GM19239 (cell line): ENCODE results near the gene SLC17A2.

Experiments used
- DNase-seq: peaks from one replicate; pipeline ENCODE4 v3.0.0; 2011; ENCODE audit warnings: low spot score; ENCODE audit not compliant: insufficient read length
- FAIRE-seq: peaks from 2 replicates; lab custom pipeline; 2011; peaks lifted over from hg19 to GRCh38; lab: Jason Lieb, UNC

Gene SLC17A2

DNA sequence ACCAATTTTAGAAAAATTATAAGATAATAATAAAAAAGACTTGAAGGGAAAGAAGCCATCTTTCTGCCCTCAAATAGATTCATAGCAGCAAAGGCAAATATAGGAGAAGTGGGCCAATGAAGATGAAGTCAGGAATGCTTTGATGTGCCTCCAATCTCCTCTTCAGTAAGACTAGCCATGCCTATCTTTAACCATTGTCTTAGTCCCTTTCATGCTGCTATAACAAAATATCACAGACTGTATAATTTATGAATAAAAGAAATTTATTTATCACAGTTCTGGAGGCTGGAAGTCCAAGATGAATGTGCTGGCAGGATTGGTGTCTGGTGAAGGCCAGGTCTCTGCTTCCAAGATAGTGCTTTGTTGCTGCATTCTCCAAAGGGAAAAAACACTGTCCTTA lies 37.6 kb downstream of the SLC17A2 start:
- DNase-seq (no peak), FAIRE-seq (no peak)

DNA sequence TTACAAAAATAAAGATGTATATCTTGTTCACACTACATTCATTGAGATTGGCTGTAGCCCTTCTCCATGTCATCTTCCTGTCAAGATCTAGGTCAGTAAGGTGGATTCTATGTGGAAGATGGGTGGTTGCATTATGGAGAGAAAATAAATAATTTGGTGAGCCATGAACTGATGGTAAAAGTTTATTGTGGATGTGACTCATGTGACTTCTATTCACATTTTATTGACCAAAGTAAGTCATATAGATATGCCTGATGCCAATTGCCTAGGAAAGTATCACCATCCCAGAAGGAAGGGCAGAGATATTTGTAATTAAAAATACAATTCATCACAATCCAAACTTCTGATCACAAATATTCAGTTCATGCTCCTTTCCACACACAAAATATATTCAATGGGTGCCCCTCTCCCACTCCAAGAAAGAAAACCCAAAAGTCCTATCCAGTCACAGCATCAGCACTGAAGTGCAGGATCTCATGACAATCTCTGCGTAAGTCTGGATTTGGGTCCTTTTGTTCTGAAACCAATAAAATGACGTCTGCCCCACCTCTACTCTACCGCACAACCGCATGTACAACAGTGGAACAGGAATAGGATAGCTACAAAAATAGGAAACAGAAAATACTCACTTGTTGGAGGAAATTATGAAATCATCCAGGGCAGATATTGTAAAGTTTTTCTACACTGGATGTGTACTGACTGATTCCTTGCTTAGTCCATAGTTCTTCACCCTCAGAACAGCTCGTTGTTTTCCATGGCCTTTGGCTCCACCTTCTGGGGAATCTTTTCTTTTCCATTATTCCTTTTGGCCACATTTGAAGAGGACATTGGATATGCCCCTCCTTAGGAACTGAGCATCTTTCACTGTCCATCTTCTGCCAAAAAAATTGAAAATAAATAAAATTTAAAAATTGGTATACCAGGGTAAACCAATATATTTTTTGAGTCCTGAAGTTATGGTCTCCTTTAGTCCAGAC lies 40.3 kb downstream of the SLC17A2 start:
- DNase-seq (no peak), FAIRE-seq (no peak)

DNA sequence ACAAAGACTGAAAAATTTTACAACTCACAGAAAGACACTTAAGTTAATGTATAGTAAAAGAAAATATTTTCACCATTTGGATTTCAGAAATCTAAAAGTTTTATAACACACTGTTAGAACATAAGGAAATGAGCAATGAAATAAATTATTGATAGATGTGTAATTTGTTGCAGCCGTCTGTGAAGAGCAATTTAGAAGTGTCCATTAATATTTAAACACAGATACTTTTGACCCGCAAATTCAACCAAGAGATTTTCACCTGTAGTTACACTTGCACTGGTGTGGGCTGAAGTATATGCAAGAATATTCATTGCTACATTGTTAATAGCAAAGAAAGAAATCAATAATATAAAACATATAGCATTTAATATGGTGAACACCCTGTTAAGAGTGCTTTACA lies 41.9 kb downstream of the SLC17A2 start:
- no peak for FAIRE-seq
- DNase-seq, result no peak

DNA sequence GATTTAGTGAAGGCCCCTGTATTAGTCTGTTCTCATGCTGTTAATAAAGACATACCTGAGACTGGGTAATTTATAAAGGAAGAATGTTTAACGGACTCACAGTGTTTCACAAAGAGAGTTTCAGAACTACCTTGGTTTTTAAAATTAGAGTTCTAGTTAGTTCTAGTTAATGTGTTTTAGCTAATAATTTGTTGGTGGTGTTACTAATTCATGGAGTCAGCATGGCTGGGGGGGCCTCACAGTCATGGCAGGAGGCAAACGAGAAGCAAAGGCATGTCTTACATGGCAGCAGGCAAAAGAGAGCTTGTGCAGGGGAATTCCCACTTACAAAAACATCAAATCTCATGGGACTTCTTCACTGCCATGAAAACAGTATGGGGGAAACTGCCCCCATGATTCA lies 44.4 kb downstream of the SLC17A2 start:
- FAIRE-seq (no peak), DNase-seq (no peak)

DNA sequence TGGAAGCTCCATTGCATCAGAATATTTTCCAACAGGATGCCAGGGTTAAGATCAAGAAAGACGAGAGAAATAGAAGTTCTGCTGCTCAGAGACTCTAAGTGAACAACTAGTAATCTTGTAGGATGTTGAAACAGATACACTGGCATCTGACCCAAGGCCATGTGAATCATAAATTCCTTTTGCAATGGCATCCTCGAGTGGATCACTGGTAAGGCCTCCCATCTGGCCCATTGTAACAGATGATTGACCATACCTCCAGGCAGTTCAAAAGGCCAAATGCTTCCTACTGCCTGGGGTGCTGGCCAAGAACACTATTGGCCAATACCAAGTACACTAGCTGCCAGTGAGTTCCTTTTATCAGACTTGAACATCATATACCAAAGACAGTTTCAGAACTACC lies 46.5 kb downstream of the SLC17A2 start:
- DNase-seq, result no peak
- no peak for FAIRE-seq

DNA sequence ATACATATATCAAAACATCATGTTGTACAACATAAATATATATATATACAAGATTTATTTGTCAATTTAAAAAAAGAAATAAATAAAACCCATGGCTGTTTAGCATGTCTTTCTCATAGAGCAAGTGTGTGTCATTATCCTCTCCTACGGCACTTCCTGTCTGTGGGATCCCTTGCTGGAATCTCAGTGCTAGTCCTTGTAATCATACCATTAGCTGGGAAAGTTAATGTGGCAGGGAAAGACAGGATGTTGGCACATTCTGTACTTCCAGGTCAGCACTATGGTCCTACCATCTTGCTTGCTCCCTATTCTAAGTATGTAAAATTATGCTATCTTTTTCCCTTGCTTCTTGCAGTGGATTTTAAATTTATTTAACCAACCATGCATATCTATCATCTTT lies 47.0 kb downstream of the SLC17A2 start:
- FAIRE-seq (no peak), DNase-seq (no peak)

DNA sequence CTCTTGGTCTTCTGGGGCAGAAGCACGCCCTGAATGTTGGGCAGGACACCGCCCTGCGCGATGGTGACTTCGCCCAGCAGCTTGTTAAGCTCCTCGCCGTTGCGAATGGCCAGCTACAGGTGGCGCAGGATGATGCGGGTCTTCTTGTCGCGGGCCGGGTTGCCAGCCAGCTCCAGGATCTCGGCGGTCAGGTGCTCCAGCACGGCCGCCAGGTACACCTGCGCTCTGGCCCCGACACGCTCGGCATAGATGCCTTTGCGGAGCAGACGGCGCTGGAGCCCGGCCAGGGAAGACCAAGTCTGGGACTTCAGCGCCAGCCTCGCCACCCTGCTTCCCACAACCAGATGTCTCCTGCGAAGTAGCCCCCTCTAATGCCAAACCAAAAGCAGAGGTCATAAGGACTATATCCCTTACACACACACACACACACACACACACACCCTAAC lies 48.4 kb downstream of the SLC17A2 start:
- FAIRE-seq (no peak), DNase-seq (no peak)

DNA sequence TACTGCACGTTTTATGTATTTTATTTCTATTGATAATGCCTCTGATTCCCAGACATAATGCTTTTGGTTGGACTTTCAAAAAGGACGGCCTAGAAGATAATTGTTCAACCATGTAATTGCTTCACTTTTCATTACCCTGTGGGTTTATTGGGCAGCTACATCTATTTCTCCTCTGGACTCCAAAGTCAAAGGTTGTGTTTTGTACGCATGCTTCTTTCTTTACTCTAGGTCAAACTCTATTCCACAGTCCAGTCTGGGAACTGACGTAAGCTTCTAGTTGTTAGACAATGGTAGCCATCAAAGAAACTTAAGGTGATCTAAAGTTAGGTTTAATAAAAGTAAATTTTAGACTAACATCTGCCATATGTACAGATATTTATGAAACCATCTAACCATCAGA lies 49.9 kb downstream of the SLC17A2 start:
- FAIRE-seq (no peak), DNase-seq (no peak)

DNA sequence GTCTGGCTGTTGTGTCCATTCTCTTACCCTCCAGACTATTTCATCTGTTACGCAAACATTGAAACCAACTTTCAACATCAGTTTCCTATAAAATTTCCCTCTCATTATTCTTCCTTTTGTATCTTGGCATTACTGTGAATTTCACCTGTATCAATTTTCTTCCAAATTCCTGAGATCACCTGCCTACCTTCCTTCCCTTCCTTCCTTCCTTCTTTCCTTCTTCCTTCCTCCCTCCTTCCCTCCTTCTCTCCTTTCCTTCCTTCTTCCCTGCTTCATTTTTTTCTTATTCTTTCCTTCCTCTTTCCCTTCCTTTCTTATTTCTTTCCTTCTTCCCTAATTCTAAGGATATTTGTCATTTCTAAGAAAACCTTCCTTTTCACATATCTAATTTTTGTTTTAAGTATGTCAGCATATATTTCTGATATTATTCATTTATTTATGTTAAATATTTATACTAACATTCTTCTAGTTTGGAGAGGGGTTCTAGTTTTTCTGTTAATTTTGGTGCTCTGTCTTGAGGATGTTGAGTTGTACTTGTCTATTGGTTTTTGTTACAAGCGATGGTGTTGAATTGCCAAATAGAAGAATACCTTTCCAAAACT lies 51.7 kb downstream of the SLC17A2 start:
- DNase-seq (no peak), FAIRE-seq (no peak)

DNA sequence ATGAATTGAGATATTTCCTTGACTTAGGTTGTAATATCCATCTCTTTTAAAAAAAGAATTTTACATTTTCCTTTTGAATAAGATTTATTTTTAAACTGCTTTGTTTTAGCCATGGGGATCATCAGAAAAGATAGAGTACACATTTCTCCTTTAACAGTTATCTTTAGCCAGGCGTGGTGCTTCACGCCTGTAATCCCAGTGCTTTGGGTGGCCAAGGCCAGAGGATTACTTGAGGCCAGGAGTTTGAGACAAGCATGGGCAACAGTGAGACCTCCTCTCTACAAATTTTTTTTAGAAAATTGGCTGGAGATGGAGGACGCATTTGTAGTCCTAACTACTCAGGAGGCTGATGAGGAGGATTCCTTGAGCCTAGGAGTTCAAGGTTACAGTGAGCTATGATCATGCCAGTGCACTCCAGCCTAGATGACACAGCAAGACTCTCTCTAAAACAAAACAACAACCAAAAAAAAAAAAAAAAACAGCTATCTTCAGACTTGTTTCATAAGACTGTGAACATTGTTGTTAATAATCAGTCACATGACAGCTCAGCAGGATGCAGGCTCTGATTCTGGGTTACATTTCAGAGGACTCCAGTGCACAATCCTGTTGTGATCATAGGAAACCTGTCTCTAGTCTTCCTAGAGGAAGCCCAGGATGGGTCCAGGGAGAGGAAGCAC lies 54.4 kb downstream of the SLC17A2 start:
- FAIRE-seq (no peak), DNase-seq (no peak)

DNA sequence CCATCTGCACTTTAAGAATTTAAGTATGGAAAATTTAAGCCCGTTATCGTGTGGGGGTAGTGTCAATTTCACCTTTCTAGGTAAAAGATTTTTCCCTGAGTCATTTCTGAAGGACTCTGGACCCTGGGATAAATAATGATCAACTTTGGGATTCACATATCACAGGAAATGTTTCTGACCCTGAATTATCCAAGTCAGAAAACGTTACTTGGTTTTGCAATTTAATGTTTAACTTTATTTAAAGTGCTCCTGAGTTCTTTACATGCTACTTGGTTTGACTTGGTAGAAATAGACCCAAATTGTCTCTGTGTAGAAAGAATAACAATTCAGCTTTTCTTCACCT lies 55.0 kb downstream of the SLC17A2 start:
- no peak for DNase-seq
- FAIRE-seq, result no peak

DNA sequence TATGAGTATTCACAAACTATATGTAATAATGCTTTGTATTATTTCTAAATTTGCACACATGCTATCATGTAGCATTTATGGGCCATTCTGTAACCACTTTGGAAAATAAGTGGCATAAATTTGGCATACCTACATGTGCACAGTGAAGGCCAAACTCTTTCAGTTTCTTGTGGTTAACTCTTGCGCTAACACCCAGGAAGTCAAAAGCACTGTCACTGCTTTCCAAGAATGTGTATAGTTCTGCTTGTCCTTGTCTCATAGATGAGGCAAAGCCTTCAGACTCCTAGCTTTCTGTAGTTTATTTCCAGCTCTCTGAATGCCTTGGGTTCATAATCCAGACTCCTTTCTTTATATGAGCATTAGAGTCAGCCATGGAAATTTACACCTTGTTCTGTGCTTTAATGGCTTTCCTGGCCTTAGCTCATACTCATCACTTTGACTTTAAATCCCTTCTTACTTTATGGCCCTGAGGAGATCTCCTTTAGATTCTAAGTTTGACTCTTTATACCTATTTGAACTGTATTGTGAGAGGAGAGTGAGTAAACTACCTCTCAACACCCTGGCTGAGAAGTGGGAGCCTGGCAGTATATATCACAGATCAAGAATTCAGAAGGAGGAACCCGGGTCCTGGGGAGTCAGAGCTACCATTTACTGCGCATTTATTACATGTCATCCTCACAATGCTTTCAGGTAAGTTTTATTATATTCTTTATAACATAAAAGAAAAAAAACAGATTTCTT lies 55.5 kb downstream of the SLC17A2 start:
- FAIRE-seq, result no peak

DNA sequence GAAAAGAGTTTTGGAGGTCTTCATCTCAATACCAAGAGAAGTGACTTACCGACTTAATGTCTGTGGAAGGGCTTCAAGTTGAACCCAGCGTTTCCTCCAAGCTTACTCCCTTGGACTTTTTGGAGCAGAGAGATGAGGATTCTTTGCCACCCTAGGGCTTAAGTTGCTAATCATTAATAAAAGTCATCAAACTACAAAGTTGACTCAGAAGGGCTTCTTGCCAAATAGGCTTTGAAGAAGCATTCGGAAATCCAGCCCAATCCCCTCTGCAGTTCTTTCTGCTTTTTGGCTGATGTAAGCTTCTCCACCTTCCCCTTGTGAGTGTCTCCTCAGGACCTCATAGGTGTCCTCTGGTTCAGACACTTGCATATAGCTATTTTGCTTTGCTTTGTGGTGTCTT lies 56.4 kb downstream of the SLC17A2 start, which contains the start of gene SLC17A3:
Gene SLC17A3, minus strand, starts transcription at position 126 of the 400 bp plus-strand sequence. CDS start 5,856 bp downstream, outside the sequence.
- FAIRE-seq (no peak), DNase-seq (no peak)

More for the DNA sequence above, 55.5 kb downstream of the SLC17A2 start:
- no peak for DNase-seq

DNA sequence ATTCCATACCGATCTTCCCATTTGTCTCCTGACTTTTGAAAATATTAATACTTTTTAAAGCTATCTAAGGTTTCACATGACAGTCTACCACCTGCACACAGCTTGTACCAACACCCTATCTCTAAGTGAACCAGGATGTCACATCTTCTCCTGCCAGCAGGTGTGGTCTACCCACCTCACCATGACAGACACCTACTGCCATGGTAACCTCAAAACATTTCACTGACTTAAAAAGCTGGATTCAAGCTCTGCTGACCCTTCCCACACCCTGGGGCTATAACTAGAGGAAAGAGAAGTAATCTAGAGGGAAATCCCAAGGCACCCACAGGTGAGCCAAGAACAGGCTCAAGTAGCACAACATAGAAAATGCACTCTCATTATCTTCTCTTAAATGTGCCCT lies 57.7 kb downstream of the SLC17A2 start:
- FAIRE-seq (no peak), DNase-seq (no peak)

DNA sequence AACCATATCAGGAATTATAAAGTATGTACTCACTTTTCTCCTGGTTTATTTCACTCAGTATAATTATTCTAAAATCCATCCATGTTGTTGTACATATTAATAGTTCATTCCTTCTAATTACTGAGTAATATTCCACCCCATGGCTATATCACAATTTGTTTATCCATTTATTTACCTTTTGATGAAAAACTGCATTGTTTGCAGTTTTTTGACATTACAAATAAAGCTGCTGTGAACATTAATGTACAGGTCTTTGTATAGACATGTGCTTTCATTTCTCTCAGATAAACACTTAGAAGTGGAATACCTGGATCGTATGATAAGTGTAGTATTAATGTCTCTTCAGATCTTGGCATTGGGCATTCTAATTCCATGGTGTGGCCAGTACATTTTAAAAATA lies 60.7 kb downstream of the SLC17A2 start:
- FAIRE-seq (no peak), DNase-seq (no peak)

DNA sequence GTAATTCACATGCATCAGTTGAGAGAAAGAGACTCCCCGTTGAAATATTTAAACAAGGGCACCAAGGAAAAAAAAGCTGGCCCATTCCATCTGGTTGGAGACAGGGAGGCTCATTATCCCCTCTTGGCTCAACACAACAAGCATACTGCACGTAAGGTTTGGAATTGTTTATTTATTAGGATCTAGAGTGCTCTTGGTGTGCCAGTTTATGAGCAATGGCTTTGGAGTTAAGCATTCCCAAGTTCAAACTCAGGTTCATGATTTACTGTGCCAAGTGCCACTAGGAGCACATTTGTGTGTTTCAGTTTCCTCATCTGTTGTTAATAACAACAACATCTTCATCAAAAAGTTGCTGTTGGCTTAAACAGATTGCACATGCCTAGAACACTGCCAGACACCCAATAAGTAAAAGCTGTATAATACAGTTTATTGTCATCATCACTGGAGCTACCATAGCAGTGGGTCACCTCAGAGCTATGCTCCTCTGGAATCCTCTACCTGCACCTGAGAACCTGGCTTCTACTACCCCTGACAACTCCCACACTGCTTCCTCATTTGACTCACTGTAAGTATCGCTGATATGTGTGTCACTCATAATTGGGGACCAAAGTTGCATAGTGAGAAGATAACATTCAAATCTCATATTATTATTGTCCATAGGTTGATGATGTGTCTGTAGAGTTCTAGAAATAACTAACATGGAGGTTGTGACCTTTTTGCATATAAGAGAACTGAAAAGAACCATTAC lies 61.9 kb downstream of the SLC17A2 start:
- FAIRE-seq, result no peak
- no peak for DNase-seq

DNA sequence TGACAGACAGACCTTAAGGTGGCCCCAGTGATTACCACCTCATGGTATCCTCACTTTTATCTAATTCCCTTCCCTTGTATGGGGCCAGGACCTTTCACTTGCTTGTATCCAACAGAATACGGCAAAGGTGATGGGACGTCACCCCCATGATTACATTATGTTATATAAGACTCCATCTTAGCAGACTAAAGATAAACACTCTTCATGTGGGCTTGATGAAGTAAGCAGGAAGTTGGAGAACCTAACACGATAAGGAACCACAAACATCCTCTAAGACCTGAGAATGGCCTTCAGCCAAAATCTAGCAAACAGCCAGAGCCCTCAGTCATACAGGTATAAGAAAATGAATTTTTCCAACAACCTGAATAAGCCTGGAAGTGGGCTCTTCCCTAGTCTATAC lies 64.5 kb downstream of the SLC17A2 start:
- DNase-seq (no peak), FAIRE-seq (no peak)

DNA sequence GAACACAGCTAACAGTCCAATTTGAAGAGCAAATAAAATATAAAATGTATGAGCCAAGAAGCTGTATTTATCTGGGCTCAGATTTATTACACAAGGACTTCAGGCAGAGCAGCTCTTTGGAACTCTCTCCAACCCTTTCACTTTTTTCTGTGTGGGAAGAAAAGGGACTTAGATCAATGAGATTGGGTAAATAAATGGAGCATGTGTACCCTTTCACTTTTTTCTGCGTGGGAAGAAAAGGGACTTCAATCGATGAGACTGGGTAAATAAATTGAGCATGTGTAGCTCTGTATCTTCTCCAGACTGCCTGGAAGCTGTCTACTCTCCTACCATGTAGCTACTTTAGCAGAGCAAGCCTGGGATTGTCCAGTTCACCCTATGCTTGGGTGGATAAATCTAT lies 67.1 kb downstream of the SLC17A2 start:
- FAIRE-seq, result no peak
- no peak for DNase-seq
